Stimulated activated CD8-positive, alpha-beta memory T cell treated with anti-CD3 and anti-CD28 coated beads, Interleukin-4, amount 100 ng/mL, for 24 hours (primary cell): Measurements from ENCODE around the gene YY2.

ENCODE experiments used
- DNase-seq: peaks from one replicate; pipeline ENCODE4 v3.0.0-alpha.2; 2020; ENCODE audit warnings: low read depth

YY2 gene

GRCh38 chrX:21875013-21875412 lies 19.2 kb downstream of the YY2 start:
- no peak for DNase-seq

GRCh38 chrX:21881881-21882574 lies 26.2 kb downstream of the YY2 start:
- no peak for DNase-seq

- DNase-seq: no peak
These were observed 27.5 kb downstream of the YY2 start for GRCh38 chrX:21883258-21883657.

- no peak for DNase-seq
These were observed 29.8 kb downstream of the YY2 start for GRCh38 chrX:21885568-21885967.

GRCh38 chrX:21905313-21905712 lies 49.5 kb downstream of the YY2 start:
- DNase-seq: no peak

- DNase-seq: no peak
These were observed 50.2 kb downstream of the YY2 start for GRCh38 chrX:21905953-21906352.

GRCh38 chrX:21907260-21907659 lies 51.5 kb downstream of the YY2 start:
- no peak for DNase-seq
